Glutamatergic neuron (in vitro differentiated cells): ENCODE results near the gene HOXC13. TPM values are rescaled to one million over a fixed set of nuclear protein-coding genes. Genes with fewer than 3 reads are reported as not detected.

Experiments used
- DNase-seq: peaks from one replicate; pipeline ENCODE4 v3.0.0; 2022
- H3K27ac Mint-ChIP-seq: one replicate; pipeline ENCODE4 v1.8.0; 2020; ENCODE audit warnings: mild to moderate bottlenecking, mixed read lengths, inconsistent platforms; ENCODE audit not compliant: unreplicated experiment
- H3K27me3 Mint-ChIP-seq: one replicate; pipeline ENCODE4 v1.8.0; 2020; ENCODE audit warnings: mild to moderate bottlenecking, moderate library complexity, mixed read lengths, inconsistent platforms; ENCODE audit not compliant: unreplicated experiment
- H3K36me3 Mint-ChIP-seq: one replicate; pipeline ENCODE4 v1.8.0; 2020; ENCODE audit warnings: mild to moderate bottlenecking, mixed read lengths, inconsistent platforms; ENCODE audit not compliant: unreplicated experiment
- H3K4me1 Mint-ChIP-seq: one replicate; pipeline ENCODE4 v1.8.0; 2020; ENCODE audit warnings: mild to moderate bottlenecking, low read depth, mixed read lengths, inconsistent platforms; ENCODE audit not compliant: unreplicated experiment
- H3K4me3 Mint-ChIP-seq: one replicate; pipeline ENCODE4 v1.8.0; 2020; ENCODE audit warnings: mild to moderate bottlenecking, mixed read lengths, inconsistent platforms; ENCODE audit not compliant: unreplicated experiment
- H3K9me3 Mint-ChIP-seq: one replicate; pipeline ENCODE4 v1.8.0; 2020; ENCODE audit warnings: mild to moderate bottlenecking, moderate library complexity, mixed read lengths, inconsistent platforms; ENCODE audit not compliant: unreplicated experiment
- CTCF ChIP-seq: fragments of 200-600 bp; sonication (generic); IDR thresholded peaks from one replicate; pipeline ENCODE4 v1.5.0; 2021; ENCODE audit not compliant: partially characterized antibody, unreplicated experiment
- total RNA-seq: library from RNA; stranded (reverse); fragmentation: NEBNext Ultra II Directional; extraction: Animal tissue kit (Norgen Biotek cat#: 25700); gene quantifications from one replicate; pipeline ENCODE4 v1.2.1, GENCODE V29; 2021; ENCODE audit not compliant: unreplicated experiment

The HOXC13 gene
- total RNA-seq, 1 donor from 2014 or later, result not detected

GRCh38 chr12:53960187-53961024 lies 21.8 kb downstream of the HOXC13 start:
- Mint-ChIP-seq H3K27ac (no peak overlapping the region), H3K9me3 (peaks cover 3% of the 10 kb centered on the region), H3K4me1 (no peaks in the 10 kb centered on the region), H3K27me3 (peaks cover 47% of the 10 kb centered on the region), H3K36me3 (peaks cover 4% of the 10 kb centered on the region), H3K4me3 (no peak overlapping the region)
- no peak for DNase-seq
- TF ChIP-seq CTCF, result no peak

- Mint-ChIP-seq H3K27me3 (peaks cover 47% of the 10 kb centered on the region), H3K9me3 (peaks cover 3% of the 10 kb centered on the region), H3K4me1 (no peaks in the 10 kb centered on the region), H3K4me3 (no peak overlapping the region), H3K36me3 (peaks cover 4% of the 10 kb centered on the region), H3K27ac (no peak overlapping the region)
- peak; percentile 30 for TF ChIP-seq CTCF
- DNase-seq, result peak; percentile 79
Measured at GRCh38 chr12:53961025-53961761, 22.6 kb downstream of the HOXC13 start.

GRCh38 chr12:53963005-53963404 lies 24.4 kb downstream of the HOXC13 start:
- Mint-ChIP-seq H3K9me3 (peaks cover 6% of the 10 kb centered on the region), H3K36me3 (peaks cover 4% of the 10 kb centered on the region), H3K27ac (no peak overlapping the region), H3K4me1 (no peaks in the 10 kb centered on the region), H3K27me3 (peaks cover 52% of the 10 kb centered on the region), H3K4me3 (no peak overlapping the region)
- TF ChIP-seq CTCF, result no peak
- DNase-seq, result no peak

- no peak overlapping the region for H3K4me3 Mint-ChIP-seq
- peaks cover 4% of the 10 kb centered on the region for H3K36me3 Mint-ChIP-seq
- no peak for TF ChIP-seq CTCF
- H3K4me1 Mint-ChIP-seq, result no peaks in the 10 kb centered on the region
- peaks cover 4% of the 10 kb centered on the region for H3K9me3 Mint-ChIP-seq
- peaks cover 52% of the 10 kb centered on the region for H3K27me3 Mint-ChIP-seq
- no peak overlapping the region for H3K27ac Mint-ChIP-seq
- no peak for DNase-seq
Measured at GRCh38 chr12:53963434-53964314, 25.0 kb downstream of the HOXC13 start.
